ENCODE results near the gene LRRC8E.
"Not testable (repeated sequence)": the region's sequence is repeated elsewhere in the genome, so short reads cannot be mapped to it uniquely, and the experiment has no call there.

LRRC8E gene

DNA sequence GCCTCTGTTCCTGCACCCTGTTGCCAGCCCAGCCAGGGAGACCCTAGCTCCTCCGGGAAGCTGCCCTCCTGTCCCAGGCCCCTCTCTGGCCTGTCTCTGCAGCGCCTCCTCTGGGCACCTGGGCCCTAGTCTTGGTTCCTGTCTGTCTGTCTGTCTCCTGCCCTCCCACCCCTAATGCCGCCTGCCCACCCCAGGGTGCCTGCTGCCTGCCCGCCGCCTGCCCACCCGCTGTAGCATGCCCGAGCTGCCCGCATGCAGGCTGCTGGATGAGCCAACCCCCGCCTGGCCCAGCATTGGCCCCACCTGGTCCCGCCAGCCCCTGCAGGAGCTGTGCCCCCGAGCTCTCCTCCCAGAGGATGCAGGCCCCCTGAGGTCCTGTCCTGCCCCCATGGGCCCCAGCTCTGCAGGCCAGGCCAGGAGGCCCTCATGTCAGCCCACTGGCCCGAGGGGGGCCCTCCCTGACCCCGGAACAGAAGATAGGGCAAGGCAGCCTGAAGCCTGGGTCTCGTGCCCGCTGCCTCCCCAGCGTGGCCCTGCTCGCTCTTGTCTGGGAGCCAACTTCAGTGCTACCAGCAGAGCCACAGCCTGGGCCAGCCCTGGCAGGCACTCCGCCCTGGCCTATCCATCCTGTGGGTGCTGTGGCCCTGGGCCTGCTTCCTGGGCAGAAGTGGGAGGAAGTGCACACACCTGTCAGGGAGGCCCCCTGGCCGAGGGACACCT lies 20.6 kb downstream of the LRRC8E start:
- no peak for DNase-seq (ENCODE audit: low spot score)

- DNase-seq (ENCODE audit: low spot score): no peak
Observed at GRCh38 chr19:7909471-7910067, 21.3 kb downstream of the LRRC8E start.

DNA sequence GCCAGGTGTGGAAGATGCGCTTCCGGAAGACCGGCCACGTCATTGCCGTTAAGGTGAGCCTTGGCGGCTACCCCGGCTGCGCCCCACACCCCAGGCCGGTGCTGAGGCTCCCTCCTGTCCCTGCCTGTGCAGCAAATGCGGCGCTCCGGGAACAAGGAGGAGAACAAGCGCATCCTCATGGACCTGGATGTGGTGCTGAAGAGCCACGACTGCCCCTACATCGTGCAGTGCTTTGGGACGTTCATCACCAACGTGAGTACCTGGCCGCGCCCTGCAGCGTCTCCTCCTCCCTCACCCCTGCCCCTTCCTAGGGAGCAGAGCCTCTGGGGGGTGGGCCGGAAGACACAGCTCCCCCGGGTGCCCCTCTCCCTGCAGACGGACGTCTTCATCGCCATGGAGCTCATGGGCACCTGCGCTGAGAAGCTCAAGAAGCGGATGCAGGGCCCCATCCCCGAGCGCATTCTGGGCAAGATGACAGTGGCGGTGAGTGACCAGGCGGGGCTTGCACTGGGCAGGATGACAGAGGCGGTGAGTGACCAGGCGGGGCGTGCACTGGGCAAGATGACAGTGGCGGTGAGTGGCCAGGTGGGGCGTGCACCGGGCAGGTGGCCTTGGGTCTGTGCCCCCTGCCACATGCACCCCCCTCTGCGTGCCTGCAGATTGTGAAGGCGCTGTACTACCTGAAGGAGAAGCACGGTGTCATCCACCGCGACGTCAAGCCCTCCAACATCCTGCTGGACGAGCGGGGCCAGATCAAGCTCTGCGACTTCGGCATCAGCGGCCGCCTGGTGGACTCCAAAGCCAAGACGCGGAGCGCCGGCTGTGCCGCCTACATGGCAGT lies 22.2 kb downstream of the LRRC8E start:
- DNase-seq (ENCODE audit: low spot score): no peak

DNA sequence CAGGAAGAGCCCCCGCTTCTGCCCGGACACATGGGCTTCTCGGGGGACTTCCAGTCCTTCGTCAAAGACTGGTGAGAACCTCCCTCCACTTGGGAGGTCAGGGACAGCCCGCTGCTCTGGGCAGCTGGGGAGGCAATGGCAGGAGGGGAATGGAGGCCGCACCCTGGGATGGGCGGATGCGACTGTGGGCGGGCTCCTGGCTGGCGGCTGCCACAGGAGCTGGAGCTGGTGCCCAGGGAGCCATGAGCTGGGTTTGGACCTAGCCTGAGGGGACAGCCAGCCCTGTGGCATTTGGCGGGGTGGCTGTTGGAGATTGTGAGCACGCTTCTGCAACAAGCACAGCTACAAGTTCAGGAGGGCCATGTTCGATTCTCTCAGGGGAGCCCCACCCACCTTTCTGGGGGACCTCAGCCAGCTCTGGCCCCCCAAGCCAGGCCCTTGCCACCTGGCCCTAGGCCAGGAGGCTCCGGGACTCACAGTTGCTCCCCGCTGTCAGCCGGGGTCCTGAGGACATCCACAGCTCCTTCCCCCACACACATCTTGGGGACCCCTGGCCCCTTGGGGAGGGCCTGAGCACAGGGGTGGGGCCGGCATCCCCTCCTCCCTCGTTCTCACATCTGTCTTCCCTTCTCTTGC lies 23.3 kb downstream of the LRRC8E start:
- no peak for DNase-seq (ENCODE audit: low spot score)

- no peak for DNase-seq (ENCODE audit: low spot score)
Observed at GRCh38 chr19:7912144-7912696, 23.9 kb downstream of the LRRC8E start.

- DNase-seq (ENCODE audit: low spot score): no peak
Observed at GRCh38 chr19:7912697-7913564, 24.6 kb downstream of the LRRC8E start.

DNA sequence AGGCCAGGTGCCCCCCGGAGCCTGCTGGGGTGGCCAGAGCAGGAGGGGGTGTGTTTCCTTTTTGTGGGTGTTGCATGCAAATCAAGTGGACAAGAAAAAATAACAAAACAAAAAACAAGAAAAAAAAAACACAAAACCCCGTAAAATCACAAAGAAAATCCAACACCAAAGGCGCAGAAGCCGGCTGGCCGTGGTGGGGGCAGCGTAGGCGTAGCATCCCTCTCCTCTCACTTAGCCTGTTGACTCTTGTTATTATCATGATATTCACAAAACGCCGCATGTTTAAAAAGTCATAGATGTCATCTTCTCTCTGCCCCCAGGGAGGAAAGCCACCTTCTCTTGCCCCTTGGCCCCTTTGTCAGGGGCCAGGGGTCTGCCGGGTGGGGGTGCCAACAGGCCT lies 25.3 kb downstream of the LRRC8E start:
- no peak for DNase-seq (ENCODE audit: low spot score)

DNA sequence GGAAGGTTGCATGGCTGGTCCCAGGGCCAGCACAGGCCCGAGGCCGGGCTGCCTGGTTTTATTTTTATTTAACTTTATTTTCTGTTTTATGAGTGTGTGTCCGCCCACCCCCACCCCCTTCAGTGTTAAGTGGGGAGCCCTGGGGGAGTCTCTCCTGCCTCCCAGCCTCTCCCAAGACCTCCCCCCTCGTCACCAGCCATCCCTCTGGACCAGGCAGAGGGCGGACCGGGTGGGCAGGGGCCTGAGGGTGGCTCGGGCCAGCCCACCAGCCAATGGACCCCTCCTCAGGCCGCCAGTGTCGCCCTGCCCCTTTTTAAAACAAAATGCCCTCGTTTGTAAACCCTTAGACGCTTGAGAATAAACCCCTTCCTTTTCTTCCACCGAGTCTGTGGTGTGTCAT lies 25.8 kb downstream of the LRRC8E start:
- no peak for DNase-seq (ENCODE audit: low spot score)

GRCh38 chr19:7914598-7915045 lies 26.3 kb downstream of the LRRC8E start, which contains the start of gene TGFBR3L:
TSS of gene TGFBR3L (plus strand) at chr19:7914830.
- DNase-seq (ENCODE audit: low spot score): no peak

DNA sequence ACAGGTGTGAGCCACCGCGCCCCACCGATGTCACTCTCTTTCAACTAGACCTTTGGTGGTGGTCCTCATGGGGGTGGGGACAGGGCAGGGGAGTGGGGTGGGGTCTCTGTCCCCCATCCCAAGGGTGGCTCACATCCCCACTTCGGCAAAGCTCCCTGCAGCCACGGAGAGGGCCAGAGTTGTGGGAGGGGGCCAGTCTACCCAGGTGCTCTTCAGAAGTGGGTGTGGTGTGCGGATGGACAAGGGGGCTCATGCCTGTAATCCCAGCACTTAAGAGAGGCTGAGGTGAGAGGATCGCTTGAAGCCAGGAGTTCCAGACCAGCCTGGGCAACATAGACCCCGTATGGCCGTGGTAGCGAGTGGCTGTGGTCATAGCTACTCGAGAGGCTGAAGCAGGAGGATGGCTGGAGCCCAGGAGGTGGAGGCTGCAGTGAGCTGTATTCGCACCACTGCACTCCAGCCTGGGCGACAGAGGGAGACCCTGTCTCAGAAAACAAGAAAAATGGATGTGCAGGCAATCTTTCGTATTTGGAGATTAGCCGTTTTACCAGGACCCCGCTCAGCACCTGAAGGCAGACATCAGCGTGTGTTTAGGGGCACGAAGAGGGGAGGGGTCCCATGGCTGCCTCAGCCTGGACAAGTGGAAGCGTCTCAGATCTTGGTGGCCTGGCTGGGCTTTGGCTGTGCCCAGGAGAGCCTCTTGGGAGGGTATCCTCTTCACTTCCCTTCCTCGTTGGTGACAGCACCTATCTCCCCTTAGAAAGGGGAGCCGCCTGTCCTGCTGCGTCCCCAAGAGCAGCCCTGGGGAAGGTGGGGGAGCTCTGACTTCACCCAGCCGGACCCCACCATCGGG lies 27.2 kb downstream of the LRRC8E start:
- DNase-seq (ENCODE audit: low spot score): no peak

DNA sequence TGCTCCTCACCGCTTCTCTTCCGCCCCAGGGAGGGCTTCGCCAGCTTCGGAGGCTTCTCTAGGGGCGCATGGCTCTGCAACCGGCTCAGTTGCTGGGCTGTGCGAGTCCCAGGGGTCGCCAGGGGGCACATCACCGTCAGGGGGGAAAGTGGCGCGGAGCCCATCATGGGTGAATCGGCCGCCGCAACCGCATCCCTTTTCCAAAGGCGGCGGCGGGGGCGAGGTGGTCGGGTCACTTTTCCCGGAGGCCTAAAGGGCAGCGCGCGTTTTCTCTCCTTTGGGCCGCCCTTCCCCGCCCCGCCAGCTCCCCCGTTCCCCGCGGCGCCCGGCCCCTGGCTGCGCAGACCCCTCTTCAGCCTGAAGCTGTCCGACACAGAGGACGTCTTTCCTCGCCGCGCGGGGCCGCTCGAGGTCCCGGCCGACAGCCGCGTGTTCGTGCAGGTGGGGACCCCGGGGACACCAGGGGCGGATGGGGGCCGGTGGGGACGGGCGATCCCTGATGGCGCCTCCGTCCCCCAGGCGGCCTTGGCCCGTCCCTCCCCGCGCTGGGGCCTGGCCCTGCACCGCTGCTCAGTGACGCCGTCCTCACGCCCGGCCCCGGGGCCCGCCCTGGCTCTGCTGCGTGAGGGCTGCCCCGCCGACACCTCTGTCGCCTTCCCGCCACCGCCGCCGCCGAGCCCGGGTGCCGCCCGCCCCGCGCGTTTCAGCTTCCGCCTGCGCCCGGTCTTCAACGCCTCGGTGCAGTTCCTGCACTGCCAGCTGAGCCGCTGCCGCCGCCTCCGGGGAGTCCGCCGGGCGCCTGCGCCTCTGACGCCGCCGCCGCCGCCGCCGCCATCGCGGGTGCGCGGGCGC lies 28.0 kb downstream of the LRRC8E start:
- DNase-seq (ENCODE audit: low spot score): peak; percentile 53

DNA sequence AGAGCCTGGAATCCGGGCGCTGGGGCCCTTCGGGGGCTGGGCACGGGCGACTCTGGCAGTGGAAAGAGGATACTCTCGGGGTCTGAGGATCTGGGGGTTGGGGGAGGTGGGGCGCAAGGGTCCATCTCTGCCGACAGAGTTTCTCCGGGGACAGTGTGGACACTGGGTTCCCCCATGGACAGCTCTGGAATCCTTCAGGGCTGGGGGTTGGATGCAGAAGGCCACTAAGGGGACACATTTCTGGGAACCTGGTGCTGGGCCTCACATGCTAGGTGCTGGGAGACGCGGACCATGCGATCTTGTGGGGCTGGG lies 28.6 kb downstream of the LRRC8E start:
- DNase-seq (ENCODE audit: low spot score): no peak

- DNase-seq (ENCODE audit: low spot score): no peak
Observed at GRCh38 chr19:7917267-7918061, 29.2 kb downstream of the LRRC8E start.

- not testable (repeated sequence) for DNase-seq (ENCODE audit: low spot score)
Observed at GRCh38 chr19:7918062-7918614, 29.8 kb downstream of the LRRC8E start.

DNA sequence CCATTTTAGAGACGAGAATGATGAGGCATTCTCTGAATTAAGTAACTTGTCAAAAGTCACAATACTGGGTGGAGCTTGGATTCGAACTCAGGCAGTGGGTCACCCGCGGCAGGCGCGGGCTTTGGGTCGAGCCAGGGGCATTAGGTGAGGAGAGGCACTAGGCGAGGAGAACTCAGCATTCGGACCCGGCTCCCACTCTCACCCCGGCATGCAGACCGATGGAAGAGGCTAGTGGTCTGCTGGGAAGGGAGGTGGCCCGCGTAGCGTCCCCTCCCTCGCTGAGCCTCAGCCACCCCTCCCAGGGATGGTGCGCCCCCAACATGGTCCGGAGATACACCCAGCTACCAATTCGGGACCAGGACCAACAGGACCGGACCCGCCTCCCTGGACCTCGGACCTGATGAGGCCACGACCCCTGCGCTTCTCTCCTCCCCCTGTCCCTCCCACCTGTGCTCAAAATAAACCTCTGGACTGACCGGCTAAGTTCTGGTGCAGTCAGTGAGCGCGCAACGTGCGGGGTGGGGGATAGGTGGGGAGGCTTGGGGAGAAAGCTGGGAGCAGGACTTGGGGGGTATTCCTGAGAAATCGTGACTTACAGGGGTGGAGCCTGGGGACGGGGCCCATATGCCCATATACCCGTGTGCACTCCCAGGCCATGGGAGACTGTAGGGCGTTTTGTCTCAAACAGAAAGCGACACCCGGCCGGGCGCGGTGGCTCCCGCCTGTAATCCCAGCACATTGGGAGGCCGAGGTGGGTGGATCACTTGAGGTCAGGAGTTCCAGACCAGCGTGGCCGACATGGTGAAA lies 30.5 kb downstream of the LRRC8E start:
- no peak for DNase-seq (ENCODE audit: low spot score)

DNA sequence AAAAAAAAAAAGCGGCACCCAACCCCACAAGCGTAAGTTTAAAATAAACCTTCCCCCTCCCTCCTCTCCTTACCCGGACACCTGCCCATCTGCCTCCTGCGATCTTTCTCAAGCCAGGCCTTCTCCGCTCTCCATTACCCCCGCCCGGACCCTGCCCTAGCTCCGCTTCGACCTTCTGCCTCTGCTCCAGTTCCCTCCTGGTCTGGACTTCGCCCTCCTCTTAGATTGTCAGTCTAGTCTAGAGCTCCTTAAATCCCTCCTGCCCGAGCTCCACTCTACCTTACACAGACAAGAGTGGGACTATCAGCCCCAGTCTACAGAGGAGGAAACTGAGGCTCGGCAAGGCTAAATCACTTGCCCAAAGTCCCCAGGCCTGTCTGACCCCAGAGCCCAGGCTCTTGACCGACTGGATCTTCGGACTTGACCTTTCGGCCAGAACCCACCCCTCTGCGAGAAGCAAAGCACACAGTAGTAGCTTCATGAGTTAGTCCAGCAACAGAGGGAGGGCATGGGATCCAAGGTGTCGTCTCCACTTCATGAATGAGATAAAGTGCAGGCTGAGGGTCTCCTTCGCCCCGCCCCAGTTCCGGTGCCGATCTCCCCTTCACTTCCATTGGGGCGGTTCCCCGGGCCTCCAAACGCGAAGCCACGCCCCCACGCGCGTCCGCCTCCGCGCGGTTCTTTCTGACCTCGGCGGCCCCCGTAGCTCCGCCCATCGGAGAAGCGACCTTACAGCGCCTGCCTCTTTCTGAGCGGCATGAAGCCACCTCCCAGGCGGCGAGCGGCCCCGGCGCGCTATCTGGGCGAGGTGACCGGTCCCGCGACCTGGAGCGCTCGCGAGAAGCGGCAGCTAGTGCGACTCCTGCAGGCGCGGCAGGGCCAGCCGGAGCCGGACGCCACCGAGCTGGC lies 31.6 kb downstream of the LRRC8E start, which contains the start of gene SNAPC2:
Gene SNAPC2, plus strand, starts transcription at position 729 of the 909 bp plus-strand sequence. Its CDS starts 29 bp downstream, at position 758.
- peak; percentile 96 for DNase-seq (ENCODE audit: low spot score)
